DMS53 treated with DMSO at 0.1 percent for 48 hours (cell line): ENCODE measurements around the gene COL19A1.
"Not testable (repeated sequence)": the region's sequence is repeated elsewhere in the genome, so short reads cannot be mapped to it uniquely, and the experiment has no call there.

Experiments
- DNase-seq: peaks from one replicate; lab custom pipeline; 2025; ENCODE audit not compliant: unreplicated experiment; lab: John Stamatoyannopoulos, UW

The COL19A1 gene

GRCh38 chr6:69866351-69866769, at the start of gene COL19A1:
COL19A1 (plus strand) TSS chr6:69866556; CDS start chr6:69879568, 13,012 bp downstream.
- DNase-seq = peak; percentile 64

DNA sequence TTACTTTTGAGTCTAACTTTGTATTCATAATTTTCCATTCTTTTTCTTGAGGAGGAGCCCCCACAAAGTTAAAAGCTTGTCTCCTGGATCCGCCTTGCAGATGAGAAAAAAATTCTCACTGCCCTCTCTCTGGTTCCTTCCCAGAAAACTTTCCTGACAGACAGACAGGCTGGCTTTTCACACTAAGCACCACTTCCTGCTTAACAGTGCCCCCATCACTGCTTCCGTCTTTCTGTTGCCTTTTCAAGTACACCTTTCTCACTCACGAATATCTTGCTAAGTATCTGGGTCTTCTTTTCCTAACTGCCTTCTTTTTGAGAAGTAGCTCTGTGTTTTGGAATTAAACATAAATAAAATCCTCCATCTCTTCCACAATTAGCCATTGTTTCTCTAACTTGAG, 49.8 kb upstream of the COL19A1 start:
- no peak for DNase-seq

DNA sequence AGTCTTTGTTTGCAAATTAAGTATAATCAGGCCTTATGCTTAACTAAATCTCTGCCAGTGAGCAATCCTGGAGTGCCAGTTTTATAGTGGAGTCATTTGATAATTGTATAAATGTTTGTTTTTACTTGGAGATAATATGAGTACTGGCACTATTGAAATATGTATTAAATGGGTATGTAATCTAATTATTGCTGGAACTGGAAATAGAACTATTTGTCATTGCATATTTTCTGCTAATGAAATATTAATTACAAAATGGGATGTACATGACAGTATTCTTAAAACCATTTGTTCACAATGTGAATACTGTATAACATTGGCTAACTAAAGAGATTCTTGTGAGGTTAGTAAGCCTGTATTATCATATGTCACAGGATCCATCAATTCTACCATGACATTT, 49.0 kb upstream of the COL19A1 start:
- DNase-seq = no peak

DNA sequence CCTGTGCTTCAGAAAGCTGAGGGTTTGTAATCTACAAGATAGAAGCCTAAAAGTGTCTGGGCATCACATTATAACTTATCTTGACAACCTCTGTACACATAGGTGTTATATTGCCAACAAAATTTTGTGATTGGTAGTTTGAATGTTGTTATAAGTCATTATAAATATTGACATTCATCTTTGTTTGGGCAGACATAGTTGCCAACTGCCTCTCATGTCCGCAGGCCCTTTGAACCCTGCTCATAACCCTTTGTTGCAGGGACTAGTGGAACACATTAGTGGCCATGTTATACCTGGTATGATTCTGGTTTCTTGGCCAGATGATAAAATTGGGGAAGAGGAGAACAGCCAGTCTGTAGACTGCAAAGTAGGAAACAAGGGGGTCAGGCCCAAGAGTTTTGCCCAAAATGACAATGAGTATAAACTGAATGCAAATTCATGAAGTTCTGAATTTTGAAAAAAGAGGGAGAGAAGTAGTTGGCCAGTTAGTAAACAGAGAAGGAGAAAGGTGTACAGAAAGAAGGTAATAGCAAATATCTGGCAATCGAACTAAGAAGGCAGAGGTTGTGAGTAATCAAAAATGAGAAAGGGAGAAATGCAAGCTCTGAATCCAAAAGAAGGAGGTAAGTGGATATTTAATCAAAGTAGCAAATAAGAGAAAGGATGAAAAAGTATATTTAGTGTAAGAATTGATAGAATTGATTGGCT, 48.0 kb upstream of the COL19A1 start:
- peak; percentile 57 for DNase-seq

- no peak for DNase-seq
Measured at GRCh38 chr6:69819138-69819537, 47.2 kb upstream of the COL19A1 start.

- DNase-seq = no peak
Measured at GRCh38 chr6:69820018-69820417, 46.3 kb upstream of the COL19A1 start.

DNA sequence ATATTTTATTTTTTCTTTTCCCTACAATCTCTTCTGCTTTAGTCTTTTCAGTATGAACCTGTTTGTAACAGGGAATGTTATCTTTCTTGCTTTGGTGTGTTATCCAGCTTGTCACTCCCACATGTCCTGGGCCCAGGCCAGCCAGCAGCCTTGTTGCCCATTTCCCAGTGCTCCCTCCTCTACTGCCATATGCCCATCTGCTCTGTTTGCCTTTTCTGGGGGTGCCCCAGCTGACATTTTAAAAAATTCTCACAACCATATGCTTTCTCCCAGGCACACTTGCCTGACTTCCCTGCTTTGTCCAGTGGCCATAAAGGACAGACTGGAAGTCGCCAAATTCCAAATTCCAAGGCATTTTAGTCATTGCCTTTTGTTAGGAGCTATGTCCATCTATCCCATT, 45.9 kb upstream of the COL19A1 start:
- DNase-seq = no peak

DNA sequence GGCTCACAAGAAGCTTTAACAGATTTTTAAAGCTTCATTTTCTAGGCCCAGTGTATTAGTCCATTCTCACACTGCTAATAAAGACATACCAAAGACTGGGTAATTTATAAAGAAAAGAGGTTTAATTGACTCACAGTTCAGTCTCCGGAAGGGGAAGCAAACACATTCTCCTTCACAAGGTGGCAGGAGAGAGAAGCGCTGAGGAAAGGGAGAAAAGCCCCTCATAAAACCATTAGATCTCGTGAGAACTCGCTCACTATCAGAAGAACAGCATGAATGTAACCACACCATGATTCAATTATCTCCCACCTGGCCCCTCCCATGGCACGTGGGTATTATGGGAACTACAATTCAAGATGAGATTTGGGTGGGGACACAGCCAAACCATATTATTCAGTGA, 42.0 kb upstream of the COL19A1 start:
- DNase-seq = not testable (repeated sequence)

DNA sequence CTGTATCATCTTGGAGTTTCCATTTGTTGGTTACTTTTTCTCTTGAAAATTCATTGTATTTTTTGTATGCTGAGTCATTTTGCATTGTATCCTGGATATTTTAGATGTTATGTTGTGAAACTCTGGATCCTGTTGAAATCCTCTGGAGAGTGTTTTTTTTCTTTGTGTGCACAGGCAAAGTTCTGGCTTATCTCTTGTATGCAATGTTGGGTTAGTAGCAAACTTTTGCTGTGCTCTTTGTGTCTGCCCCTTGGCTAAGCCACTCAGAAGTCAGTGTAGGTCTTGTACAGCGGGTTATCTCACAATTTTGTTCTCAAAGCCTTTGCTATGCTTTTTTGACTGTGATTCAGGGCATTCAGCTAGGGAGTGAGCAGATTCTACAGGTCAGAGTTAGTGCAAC, 40.5 kb upstream of the COL19A1 start:
- no peak for DNase-seq

DNA sequence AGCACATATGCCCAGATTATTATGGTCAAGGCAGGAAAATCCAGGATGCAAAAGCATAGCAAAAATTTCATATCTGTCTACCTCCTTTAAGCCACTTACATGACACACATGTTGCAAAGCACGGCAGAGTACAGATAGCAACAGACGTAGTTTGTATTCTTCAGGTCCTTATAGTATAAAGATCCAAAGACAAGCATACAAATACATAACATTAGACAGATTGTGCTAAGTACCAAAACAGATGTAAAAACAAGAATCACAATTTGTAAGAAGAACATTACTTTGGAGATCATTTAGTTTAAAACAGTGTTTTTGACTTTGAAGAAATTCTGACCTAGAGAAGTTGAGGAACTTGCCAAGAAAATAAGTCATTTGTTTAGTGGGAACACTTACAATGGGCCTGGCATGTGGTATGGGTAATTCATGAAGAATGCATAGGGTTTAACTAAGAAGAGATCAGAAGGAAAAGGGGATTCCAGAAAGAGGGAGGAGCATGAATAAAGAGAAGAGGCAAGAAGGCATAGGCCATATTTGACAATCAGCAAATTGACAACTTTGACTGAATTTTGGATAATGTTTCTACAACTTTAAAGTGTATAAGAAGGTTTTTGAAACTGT, 39.0 kb upstream of the COL19A1 start:
- DNase-seq = no peak

DNA sequence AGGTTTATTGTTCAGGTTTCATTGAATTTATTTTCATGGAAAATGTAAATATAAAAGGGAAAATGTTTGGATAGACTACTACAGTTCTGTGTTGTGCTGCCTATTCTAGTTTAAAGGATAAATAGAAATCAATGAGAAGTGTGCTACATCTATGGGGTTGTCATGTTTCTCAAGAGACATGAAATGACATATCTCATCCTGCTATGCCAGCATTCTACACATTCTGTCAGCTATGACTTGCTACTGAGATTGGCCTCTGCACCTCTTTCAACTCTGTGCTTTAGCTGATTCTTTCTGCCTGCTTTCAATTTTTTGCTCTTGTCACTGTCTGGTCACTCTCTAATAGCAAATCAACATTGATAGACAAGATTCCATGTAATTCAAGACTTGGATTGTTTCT, 33.8 kb upstream of the COL19A1 start:
- no peak for DNase-seq

GRCh38 chr6:69835414-69836179, 30.8 kb upstream of the COL19A1 start:
- peak; percentile 58 for DNase-seq

DNA sequence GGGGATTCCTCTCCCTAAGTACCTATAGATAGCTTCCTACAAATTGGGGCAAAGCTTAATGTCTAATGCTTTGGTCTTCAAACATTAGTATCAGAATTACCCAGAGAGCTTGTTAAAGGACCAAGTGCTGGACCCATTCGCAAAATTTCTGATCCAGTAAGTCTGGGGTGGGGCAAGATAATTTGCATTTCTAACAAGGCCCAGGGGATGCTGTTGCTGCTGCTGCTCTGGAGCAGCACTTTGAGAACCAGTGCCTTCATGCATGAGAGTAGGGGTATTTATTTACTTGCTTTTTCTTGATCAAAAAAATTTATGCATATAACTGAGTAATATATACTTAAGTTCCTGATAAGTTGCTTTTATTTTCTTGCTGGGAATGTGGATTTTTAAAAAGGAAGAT, 24.5 kb upstream of the COL19A1 start:
- DNase-seq = no peak

DNA sequence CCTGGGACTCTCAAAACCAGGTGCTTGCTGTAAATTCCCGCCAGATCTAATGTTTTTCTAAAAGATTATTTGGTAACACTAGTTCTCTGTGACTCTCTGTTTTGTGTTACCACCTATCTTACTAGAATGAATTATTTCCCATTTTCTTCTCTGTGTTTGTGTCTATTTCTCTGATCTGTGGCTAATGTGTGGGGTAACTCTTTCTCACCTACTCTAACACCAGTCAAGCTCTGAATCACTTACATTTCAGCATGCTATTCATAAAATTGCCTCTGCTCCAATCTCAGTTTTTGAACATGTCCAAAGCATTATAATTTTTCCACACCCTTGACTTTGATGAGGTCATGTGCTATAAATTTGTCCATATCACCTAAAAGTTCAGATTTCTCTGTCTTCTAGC, 23.2 kb upstream of the COL19A1 start:
- no peak for DNase-seq

DNA sequence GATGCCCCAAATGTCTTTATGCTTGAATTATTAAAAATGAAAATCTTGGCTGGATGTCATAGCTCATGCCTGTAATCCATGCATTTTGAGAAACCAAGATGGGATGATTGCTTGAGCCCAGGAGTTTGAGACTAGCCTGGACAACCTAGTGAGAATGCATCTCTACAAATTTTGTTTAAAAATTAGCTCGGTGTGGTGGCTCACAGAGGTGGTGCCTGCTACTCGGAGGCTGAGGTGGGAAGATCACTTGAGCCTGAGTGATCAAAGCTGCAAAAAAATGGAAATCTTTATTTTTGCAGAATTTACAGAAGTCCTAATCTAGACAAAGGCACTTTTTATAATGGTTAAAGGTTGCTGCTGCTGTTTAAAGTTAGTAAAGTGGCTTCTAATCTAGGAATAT, 20.0 kb upstream of the COL19A1 start:
- DNase-seq = no peak

DNA sequence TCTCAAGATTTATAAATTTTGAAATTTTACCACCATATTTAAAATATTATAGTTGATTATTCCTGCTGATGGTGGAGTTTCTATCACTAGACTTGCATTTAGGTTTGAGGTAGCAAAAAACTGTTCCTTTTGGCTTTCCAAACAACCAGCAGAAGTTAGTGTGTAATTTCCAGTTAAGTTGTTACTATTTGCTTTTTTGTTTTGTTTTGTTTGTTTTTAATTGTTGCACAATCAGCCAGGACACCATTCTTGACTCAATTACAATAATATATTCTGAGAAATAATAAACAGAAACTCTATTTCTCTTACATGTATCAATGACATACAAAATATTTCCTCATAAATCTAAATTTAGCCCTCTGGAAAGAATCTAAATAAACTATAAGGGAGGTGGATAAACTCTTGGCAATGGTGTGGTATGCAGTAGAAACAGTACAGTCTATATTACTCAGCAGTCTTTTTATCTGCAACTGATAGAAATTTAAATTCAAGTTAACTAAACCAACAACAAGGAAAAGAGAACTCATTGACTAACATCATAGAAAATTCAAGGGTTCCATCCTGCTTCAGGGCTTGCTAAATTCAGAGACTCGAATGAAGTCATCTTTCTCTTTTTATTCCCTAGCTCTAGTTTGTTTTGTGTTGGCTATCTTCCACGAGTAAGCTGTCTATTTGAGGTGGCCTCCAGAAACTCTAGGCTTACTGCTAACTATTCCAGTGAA, 19.4 kb upstream of the COL19A1 start:
- DNase-seq = no peak

- DNase-seq = no peak
Measured at GRCh38 chr6:69847492-69847788, 18.9 kb upstream of the COL19A1 start.

- DNase-seq = peak; percentile 21
Measured at GRCh38 chr6:69848552-69848951, 17.8 kb upstream of the COL19A1 start.

DNA sequence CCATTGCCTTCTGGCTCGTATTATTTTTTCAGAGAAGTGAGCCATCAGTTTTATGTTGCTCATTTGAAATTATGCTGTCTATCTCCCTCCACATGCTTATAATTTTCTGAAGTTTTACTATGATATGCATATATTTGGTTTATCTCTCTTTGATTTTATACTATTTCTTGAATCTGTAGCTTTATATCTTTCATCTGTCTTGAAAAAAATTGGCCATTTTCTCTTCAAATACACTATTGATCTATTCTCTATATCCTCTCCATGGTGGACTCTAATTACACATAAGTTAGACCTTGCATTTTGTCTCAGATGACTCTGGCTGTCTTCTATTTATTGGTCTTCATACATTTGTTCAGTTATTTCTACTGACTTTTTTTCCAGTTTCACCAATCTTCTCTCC, 13.7 kb upstream of the COL19A1 start:
- DNase-seq = no peak

DNA sequence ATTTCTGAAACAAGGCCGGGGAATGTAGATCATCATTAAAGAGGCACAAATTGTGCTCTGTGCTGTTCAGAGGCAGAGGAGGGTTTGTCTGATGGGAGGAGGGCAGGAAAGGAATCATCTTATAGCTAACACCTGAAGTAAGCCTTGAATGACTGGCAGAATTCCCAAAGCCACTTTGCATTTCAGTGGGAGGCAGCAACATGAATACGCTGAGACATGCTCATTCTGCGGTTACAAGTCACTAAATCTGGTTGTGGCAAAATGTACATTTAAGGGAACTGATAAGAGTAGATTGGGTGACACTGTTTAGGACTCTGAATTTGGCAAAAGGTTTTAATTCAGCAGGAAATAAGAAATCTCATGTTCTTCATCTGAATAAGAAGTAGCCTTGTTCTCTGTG, 4.4 kb upstream of the COL19A1 start:
- no peak for DNase-seq

DNA sequence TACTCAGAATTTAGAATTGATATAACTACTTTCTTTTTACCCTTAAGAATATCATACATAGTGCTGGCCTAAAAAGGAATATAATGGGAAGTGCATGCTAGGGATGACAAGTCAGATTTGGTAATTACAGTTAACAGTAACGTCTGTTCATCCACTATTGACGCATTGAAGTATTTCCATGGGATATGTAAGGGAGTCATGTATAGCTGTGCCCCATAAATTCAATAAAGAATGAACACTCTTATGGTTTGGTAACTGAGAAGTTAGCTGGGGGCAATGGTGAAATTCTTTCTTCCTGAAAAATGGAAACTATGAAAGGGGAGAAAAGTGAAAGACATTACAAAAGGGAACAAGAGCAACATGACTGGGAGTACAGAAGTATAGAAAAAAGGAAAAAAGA, 2.6 kb upstream of the COL19A1 start:
- no peak for DNase-seq

GRCh38 chr6:69865126-69865525, 1.2 kb upstream of the COL19A1 start:
- no peak for DNase-seq
